HUES6 (cell line): ENCODE measurements around the gene ARFGEF2.
"Not testable (repeated sequence)": the region's sequence is repeated elsewhere in the genome, so short reads cannot be mapped to it uniquely, and the experiment has no call there.

ENCODE experiments used
- H3K27ac ChIP-seq: 2 replicates; pipeline ENCODE4 v1.7.0; 2013; ENCODE audit warnings: low read depth, mild to moderate bottlenecking, low read length, inconsistent platforms
- H3K27me3 ChIP-seq: 2 replicates; pipeline ENCODE4 v1.6.1; 2013; ENCODE audit warnings: low read length; ENCODE audit not compliant: control insufficient read depth, insufficient read depth
- H3K36me3 ChIP-seq: 2 replicates; pipeline ENCODE4 v1.6.1; 2013; ENCODE audit warnings: low read length; ENCODE audit not compliant: control insufficient read depth, insufficient read depth
- H3K4me1 ChIP-seq: 2 replicates; pipeline ENCODE4 v1.6.1; 2013; ENCODE audit warnings: low read length; ENCODE audit not compliant: control insufficient read depth, insufficient read depth
- H3K4me3 ChIP-seq: 2 replicates; pipeline ENCODE4 v1.5.1; 2013; ENCODE audit warnings: low read depth, low read length
- H3K9ac ChIP-seq: one replicate; pipeline ENCODE4 v1.6.1; 2013; ENCODE audit warnings: mild to moderate bottlenecking, low read length
- H3K9me3 ChIP-seq: 2 replicates; pipeline ENCODE4 v1.6.1; 2013; ENCODE audit warnings: low read depth, low read length; ENCODE audit not compliant: control insufficient read depth, insufficient read depth

The ARFGEF2 gene

DNA sequence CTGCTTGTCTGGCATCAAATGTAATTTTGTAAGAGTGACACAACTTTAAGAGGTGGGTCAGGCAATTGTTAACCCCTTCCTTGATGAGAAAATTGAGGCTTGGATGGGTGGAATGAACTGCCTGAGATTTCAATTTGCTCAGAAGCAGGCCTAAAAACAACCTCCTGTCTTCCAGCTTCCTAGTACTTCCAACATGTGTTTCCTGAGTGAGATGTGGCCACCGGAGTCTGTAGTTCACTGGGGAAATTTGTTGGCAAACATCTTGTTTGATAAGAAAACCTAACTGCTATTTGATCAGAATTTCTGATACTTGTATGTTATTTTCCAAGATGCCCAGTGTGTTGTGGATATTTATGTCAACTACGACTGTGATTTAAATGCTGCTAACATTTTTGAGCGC is 51.3 kb downstream of the ARFGEF2 start:
- no peaks in the 10 kb centered on the region for H3K4me1 ChIP-seq
- H3K9ac ChIP-seq: no peak overlapping the region
- H3K27ac ChIP-seq: no peak overlapping the region
- no peaks in the 10 kb centered on the region for H3K9me3 ChIP-seq
- H3K36me3 ChIP-seq: peaks cover 66% of the 10 kb centered on the region
- H3K4me3 ChIP-seq: no peak overlapping the region
- H3K27me3 ChIP-seq: no peaks in the 10 kb centered on the region

DNA sequence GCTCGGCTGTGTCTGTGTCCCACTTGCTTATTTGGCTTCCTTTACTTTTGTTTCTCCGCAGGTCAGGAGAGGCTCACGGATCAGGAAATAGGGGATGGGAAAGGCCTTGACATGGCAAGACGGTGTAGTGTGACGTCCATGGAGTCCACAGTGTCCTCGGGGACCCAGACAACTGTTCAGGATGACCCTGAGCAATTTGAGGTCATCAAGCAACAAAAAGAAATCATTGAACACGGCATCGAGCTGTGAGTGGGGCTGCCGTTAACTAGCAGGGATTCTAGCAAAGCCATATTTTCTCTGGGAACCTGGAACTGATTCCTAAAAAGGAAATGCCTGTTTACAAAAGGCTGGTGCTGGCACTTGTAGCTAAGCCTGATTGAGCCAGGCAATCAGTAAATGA is 54.4 kb downstream of the ARFGEF2 start:
- H3K9me3 ChIP-seq: no peaks in the 10 kb centered on the region
- H3K4me1 ChIP-seq: no peaks in the 10 kb centered on the region
- H3K9ac ChIP-seq: no peak overlapping the region
- H3K36me3 ChIP-seq: peaks cover 43% of the 10 kb centered on the region
- no peak overlapping the region for H3K27ac ChIP-seq
- H3K27me3 ChIP-seq: no peaks in the 10 kb centered on the region
- H3K4me3 ChIP-seq: no peak overlapping the region

DNA sequence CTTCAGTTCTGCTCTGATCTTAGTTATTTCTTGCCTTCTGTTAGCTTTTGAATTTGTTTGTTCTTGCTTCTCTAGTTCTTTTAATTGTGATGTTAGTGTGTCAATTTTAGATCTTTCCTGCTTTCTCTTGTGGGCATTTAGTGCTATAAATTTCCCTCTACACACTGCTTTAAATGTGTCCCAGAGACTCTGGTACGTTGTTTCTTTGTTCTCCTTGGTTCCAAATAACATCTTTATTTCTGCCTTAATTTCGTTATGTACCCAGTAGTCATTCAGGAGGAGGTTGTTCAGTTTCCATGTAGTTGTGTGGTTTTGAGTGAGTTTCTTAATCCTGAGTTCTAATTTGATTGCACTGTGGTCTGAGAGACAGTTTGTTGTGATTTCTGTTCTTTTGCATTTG is 58.5 kb downstream of the ARFGEF2 start:
- H3K4me3 ChIP-seq, H3K27ac ChIP-seq, H3K9ac ChIP-seq, H3K27me3 ChIP-seq, H3K4me1 ChIP-seq: not testable (repeated sequence)
- Histone ChIP-seq H3K36me3 (peaks cover 48% of the 10 kb centered on the region), H3K9me3 (peaks cover 10% of the 10 kb centered on the region)

DNA sequence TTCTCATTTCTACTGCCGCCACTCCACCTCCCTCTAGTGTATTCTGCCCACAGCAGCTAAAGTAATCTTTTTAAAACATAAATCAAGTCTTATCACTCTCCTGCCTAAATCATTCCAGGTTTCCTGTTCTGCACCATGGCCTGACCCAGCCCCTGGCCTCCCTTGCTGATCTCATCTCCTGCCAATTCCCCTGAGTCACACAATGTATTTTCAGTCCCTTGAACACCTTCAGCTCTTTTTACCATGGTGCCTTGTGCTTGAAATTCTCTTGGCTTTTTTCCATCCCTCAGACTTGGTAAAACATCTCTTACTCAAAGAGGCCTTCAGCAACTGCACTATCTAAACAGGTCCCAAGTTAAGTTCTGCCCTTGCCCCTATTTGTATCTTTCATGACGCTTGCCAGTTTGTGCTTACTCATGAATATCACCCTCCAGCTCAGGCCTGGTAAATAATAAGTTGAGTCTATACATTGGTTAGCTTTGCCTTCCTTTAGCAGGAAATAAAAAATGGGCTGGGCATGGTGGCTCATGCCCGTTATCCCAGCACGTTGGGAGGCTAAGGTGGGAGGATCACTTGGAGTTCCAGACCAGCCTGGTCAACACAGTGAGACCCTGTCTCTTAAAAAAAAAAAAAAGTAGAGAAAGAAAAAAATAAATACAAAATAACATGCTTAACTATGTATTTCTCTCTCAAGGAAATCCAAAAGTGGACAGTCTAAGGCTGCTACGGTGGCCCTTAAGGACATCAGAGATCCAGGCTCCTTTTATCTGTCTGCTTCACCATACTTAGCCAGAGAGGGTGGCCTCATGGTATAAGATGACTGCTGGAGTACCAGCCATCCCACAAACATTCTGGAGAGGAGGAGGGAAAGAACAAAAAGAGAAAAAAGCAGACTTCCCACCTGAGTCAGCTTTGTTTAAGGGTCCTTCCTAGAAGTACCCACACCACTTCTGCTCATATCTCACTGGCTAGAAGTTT is 62.2 kb downstream of the ARFGEF2 start:
- no peaks in the 10 kb centered on the region for H3K27me3 ChIP-seq
- peaks cover 65% of the 10 kb centered on the region for H3K36me3 ChIP-seq
- peaks cover 10% of the 10 kb centered on the region for H3K9me3 ChIP-seq
- H3K9ac ChIP-seq: no peak overlapping the region
- no peaks in the 10 kb centered on the region for H3K4me1 ChIP-seq
- H3K27ac ChIP-seq: no peak overlapping the region
- H3K4me3 ChIP-seq: no peak overlapping the region

DNA sequence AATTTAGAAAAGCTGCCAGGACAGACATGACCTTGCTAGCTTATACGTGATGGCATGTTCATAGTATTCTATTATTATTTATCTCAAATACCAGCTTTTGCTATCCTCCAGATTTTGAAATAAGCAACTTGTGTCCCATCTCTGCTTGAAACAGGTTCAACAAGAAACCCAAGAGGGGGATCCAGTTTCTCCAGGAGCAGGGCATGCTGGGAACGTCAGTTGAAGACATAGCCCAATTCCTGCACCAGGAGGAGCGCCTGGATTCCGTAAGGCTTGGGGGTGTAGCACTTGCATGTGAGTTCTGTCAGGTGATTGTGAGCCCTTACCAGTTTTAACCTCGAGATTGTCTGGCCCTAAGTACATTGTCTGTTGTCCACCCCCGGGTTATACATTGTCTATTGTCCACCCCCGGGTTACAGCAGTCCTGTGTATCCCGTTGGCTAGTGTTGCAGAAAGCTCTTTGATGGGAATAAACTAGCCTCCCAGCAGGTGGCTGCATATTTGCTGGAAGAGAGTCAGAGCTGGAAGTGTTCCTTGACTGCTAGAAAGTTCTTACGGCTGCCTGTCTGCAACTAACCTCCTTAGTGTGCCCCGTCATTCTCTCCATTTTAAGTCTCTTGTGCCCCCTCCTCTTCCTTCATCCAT is 63.2 kb downstream of the ARFGEF2 start:
- Histone ChIP-seq H3K9ac (no peak overlapping the region), H3K4me1 (no peaks in the 10 kb centered on the region), H3K4me3 (no peak overlapping the region), H3K9me3 (peaks cover 10% of the 10 kb centered on the region), H3K36me3 (peaks cover 74% of the 10 kb centered on the region), H3K27ac (no peak overlapping the region), H3K27me3 (no peaks in the 10 kb centered on the region)

DNA sequence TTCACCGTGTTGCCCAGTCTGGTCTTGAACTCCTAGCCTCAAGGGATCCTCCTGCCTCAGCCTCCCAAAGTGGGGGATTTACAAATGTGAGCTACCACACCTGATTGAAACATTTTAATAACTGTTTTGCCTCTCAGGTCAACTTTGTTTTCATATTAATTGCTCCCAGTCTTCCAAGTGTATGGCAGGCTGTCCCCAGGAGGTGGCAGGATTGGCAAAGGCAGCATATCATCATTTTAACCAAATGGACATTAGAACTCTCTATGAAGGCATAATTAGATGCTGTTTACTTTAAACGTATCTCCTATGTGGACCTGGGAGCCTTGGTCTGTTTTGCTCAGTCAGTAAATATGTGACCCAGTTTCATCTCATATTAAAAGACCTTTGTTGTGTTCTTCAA is 65.4 kb downstream of the ARFGEF2 start:
- Histone ChIP-seq H3K27ac (no peak overlapping the region), H3K27me3 (no peaks in the 10 kb centered on the region), H3K36me3 (peaks cover 92% of the 10 kb centered on the region), H3K9ac (no peak overlapping the region), H3K9me3 (peaks cover 10% of the 10 kb centered on the region), H3K4me3 (no peak overlapping the region), H3K4me1 (no peaks in the 10 kb centered on the region)

DNA sequence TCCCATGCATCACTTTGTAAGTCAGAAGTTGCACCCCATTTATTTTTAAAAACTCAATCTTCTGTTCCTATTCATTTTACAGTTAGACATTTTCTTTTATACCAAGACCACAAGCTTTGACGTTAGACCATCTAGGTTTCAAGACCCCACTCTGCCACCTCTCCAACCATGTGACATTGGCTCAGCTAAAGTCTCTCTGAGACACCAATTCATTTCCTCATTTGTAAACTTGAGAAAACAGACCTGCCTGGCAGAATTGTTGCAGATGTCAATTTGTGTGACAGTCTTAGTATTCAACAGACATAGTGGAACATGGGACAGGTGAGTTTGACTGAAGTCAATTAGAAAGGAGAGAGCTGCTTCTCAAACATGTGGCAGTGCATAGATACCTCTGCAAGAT is 69.0 kb downstream of the ARFGEF2 start:
- Histone ChIP-seq H3K9ac (no peak overlapping the region), H3K4me3 (no peak overlapping the region), H3K27ac (no peak overlapping the region), H3K4me1 (no peaks in the 10 kb centered on the region), H3K36me3 (peaks cover 93% of the 10 kb centered on the region), H3K9me3 (no peaks in the 10 kb centered on the region), H3K27me3 (no peaks in the 10 kb centered on the region)

DNA sequence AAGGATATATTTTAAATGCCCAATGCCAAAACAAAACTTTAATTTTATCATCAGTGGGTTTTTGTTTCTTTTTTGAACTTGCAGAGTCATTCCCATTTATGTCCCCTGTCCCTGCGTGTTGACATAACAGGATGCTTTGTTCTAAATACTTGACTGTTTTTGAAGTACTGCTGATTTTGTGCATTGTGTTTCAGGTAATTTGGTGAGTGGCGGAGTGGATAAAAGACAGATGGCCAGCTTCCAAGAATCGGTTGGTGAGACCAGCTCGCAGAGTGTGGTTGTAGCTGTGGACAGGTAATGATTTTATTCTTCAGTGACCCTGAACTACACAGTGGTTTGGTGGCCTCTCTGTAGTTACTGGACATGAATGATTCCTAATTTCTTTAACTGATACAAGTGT is 74.1 kb downstream of the ARFGEF2 start:
- no peak overlapping the region for H3K27ac ChIP-seq
- no peaks in the 10 kb centered on the region for H3K27me3 ChIP-seq
- H3K9ac ChIP-seq: no peak overlapping the region
- no peaks in the 10 kb centered on the region for H3K9me3 ChIP-seq
- peaks cover 94% of the 10 kb centered on the region for H3K36me3 ChIP-seq
- no peaks in the 10 kb centered on the region for H3K4me1 ChIP-seq
- no peak overlapping the region for H3K4me3 ChIP-seq

DNA sequence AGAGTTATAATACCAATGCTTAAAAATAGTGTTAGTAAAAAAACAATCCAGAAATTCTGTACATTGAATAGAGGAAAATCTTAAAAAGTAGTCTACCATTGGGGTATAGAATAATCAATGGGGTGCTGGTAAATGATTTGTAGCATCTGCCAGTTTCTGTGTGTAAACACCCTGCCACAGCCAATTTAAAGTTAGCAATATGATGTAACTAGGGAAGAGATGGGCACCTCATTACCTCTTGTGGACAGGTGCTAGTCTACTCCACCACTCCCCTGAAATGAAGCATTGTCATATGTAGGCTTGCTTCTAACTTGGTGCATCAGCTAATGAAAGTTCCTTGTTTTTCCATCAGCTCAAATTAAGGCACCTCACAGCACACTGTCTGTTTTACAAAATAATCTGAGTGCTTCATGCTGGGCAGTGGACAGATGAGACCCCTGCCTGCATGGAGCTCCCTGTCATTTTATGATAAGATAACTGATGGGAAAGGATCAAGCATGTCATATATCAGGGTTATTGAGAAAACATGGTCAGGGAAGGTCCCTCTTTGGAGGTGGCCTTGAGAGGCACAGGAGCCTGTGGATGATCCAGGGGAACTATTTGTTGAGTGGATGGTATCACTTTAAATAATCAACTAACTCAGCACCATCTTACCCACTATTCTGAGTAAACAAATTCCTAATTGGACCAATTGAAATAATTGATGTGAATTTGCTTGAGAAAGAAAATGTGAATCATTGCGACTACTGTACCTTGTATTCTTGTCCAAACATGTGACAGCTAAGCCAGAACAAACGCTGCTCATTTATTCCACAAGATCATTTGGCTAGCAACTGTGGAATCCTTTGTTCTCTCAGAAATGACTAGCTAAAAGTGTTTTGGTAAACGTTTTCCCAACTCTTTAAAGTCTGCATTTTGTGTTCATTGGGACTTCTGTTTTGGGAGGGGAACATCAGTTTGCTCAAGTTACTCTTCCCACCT is 78.7 kb downstream of the ARFGEF2 start:
- H3K4me3 ChIP-seq: no peak overlapping the region
- H3K27me3 ChIP-seq: no peaks in the 10 kb centered on the region
- peaks cover 73% of the 10 kb centered on the region for H3K36me3 ChIP-seq
- no peaks in the 10 kb centered on the region for H3K9me3 ChIP-seq
- H3K9ac ChIP-seq: no peak overlapping the region
- H3K27ac ChIP-seq: no peak overlapping the region
- H3K4me1 ChIP-seq: no peaks in the 10 kb centered on the region

DNA sequence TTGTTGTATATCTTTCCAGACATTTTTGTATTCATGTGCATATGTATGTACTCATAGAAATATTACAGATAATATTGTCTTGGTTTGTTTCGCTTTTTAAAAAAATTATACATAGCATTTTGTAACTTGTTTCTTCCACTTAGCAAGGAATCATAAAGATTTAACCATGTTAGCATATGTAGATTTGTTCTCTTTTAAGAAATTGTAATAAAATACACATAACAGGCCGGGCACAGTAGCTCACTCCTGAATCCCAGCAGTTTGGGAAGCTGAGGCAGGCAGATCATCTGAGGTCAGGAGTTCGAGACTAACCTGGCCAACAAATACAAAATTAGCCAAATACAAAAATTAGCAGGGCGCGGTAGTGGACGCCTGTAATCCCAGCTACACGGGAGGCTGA is 80.2 kb downstream of the ARFGEF2 start:
- H3K27me3 ChIP-seq: no peaks in the 10 kb centered on the region
- no peak overlapping the region for H3K9ac ChIP-seq
- H3K36me3 ChIP-seq: peaks cover 67% of the 10 kb centered on the region
- H3K27ac ChIP-seq: no peak overlapping the region
- no peaks in the 10 kb centered on the region for H3K9me3 ChIP-seq
- no peak overlapping the region for H3K4me3 ChIP-seq
- H3K4me1 ChIP-seq: no peaks in the 10 kb centered on the region
